Measurements from ENCODE around the gene STRN4. TPM values are rescaled to one million over a fixed set of nuclear protein-coding genes. Genes with fewer than 3 reads are reported as not detected.

STRN4 gene
- total RNA-seq, 1 experiment from 2014 or later, result 107 TPM

- CTCF ChIA-PET, result no interaction called here
- H3K27ac ChIP-seq (ENCODE audit: low read depth, low read length), result no peak overlapping the region
- POLR2A ChIA-PET, result no interaction called here
These were observed 13.6 kb upstream of the STRN4 start for GRCh38 chr19:46759817-46760333.

GRCh38 chr19:46759206-46759605 is 13.0 kb upstream of the STRN4 start:
- no peak for DNase-seq (ENCODE audit: low read depth, low spot score)
- CTCF ChIA-PET, result interaction anchor here (2.1 kb wide), 1 partner anchor 81 kb away, joined by 27 read pairs; no protein-coding TSS in a partner anchor
- Histone ChIP-seq H3K4me3 (replicated peaks in 1 of 2; ENCODE audit: low read depth in 1 of 2, low read length in 2 of 2) (no peak overlapping the region), H2AFZ (ENCODE audit: low read depth, low read length, poor library complexity, severe bottlenecking) (no peak overlapping the region), H3K4me1 (ENCODE audit: control insufficient read depth in 1 of 2, insufficient read depth in 2 of 2, low read length in 2 of 2) (peaks cover 10 to 17% of the 10 kb centered on the region in 2 experiments), H3K9ac (ENCODE audit: low read length) (no peak overlapping the region), H4K20me1 (ENCODE audit: insufficient read depth) (no peaks in the 10 kb centered on the region), H3K27ac (ENCODE audit: low read depth, low read length) (no peak overlapping the region), H3K27me3 (ENCODE audit: insufficient read depth, low read length) (no peaks in the 10 kb centered on the region), H3K9me2 (ENCODE audit: insufficient read depth) (no peaks in the 10 kb centered on the region), H3K36me3 (ENCODE audit: control insufficient read depth in 1 of 2, insufficient read depth in 2 of 2, low read length in 2 of 2) (peaks cover 0 to 2% of the 10 kb centered on the region in 2 experiments; a peak in 1 of 4 replicates), H3K4me2 (ENCODE audit: low read length) (no peak overlapping the region), H3K79me2 (ENCODE audit: insufficient read depth, low read length) (no peaks in the 10 kb centered on the region), H3K9me3 (ENCODE audit: control insufficient read depth in 1 of 2, insufficient read depth in 1 of 2, low read depth in 1 of 2, low read length in 2 of 2) (no peaks in the 10 kb centered on the region)
- BruUV-seq (replicated peaks), result no TSS peak
- RAD21 ChIA-PET (ENCODE audit: low non-redundant PET in 1 of 2, low total read pairs in 2 of 2, uncharacterized antibody in 2 of 2, unreplicated experiment in 2 of 2), result no interaction called here
- TF ChIP-seq SRF (IDR thresholded peaks at IDR 0.05; ENCODE audit: low read depth) (no peak), EZH2phosphoT487 (IDR thresholded peaks at IDR 0.05; ENCODE audit: borderline replicate concordance) (no peak), SP1 (IDR thresholded peaks at IDR 0.05; ENCODE audit: low read depth) (no peak), YY1 (IDR thresholded peaks at IDR 0.05; ENCODE audit: extremely low read depth, insufficient replicate concordance, low read depth, low read length) (no peak)
- POLR2A ChIA-PET, result interaction anchor here (1.5 to 1.7 kb wide), 2 partner anchors 28 to 81 kb away, joined by 3 to 5 read pairs; no protein-coding TSS in a partner anchor
- ATAC-seq, result no peak
- intact Hi-C loops (cut with micrococcal nuclease), result no loop called here

More at GRCh38 chr19:46759817-46760333, 13.6 kb upstream of the STRN4 start:
- Histone ChIP-seq H4K20me1 (ENCODE audit: insufficient read depth) (no peaks in the 10 kb centered on the region), H3K4me3 (replicated peaks in 1 of 2; ENCODE audit: low read depth in 1 of 2, low read length in 2 of 2) (no peak overlapping the region), H3K4me1 (ENCODE audit: control insufficient read depth in 1 of 2, insufficient read depth in 2 of 2, low read length in 2 of 2) (peaks cover 14 to 24% of the 10 kb centered on the region in 2 experiments), H2AFZ (ENCODE audit: low read depth, low read length, poor library complexity, severe bottlenecking) (no peak overlapping the region), H3K9ac (ENCODE audit: low read length) (no peak overlapping the region), H3K4me2 (ENCODE audit: low read length) (no peak overlapping the region), H3K9me2 (ENCODE audit: insufficient read depth) (no peaks in the 10 kb centered on the region), H3K9me3 (ENCODE audit: control insufficient read depth in 1 of 2, insufficient read depth in 1 of 2, low read depth in 1 of 2, low read length in 2 of 2) (no peaks in the 10 kb centered on the region), H3K36me3 (ENCODE audit: control insufficient read depth in 1 of 2, insufficient read depth in 2 of 2, low read length in 2 of 2) (peaks cover 0 to 2% of the 10 kb centered on the region in 2 experiments; a peak in 1 of 4 replicates), H3K79me2 (ENCODE audit: insufficient read depth, low read length) (no peaks in the 10 kb centered on the region), H3K27me3 (ENCODE audit: insufficient read depth, low read length) (no peaks in the 10 kb centered on the region)
- no peak for TF ChIP-seq CEBPB (IDR thresholded peaks at IDR 0.05; ENCODE audit: low read depth)
- TF ChIP-seq EZH2 (IDR thresholded peaks at IDR 0.05), result no peak
- no peak for TF ChIP-seq RAD21 (IDR thresholded peaks at IDR 0.05; ENCODE audit: low read depth)
- TF ChIP-seq FOSL1 (IDR thresholded peaks at IDR 0.05; ENCODE audit: low read depth), result no peak
- no peak for TF ChIP-seq SP1 (IDR thresholded peaks at IDR 0.05; ENCODE audit: low read depth)
- no peak for TF ChIP-seq CBX3 (IDR thresholded peaks at IDR 0.05; ENCODE audit: low read depth)
- no peak for TF ChIP-seq SIN3A (IDR thresholded peaks at IDR 0.05; ENCODE audit: low read depth)
- BruUV-seq (replicated peaks), result no TSS peak
- DNase-seq (ENCODE audit: low read depth, low spot score), result no peak
- intact Hi-C loops (cut with micrococcal nuclease), result no loop called here
- no peak for ATAC-seq
- RAD21 ChIA-PET (ENCODE audit: low non-redundant PET in 1 of 2, low total read pairs in 2 of 2, uncharacterized antibody in 2 of 2, unreplicated experiment in 2 of 2), result no interaction called here
